Mesothelial cell of epicardium (in vitro differentiated cells): ENCODE results near the gene KRTAP10-1. TPM values are rescaled to one million over a fixed set of nuclear protein-coding genes. Genes with fewer than 3 reads are reported as not detected.

Source experiments
- DNase-seq, 2 experiments: peaks; one replicate each; pipeline ENCODE4 v3.0.0; 2021; ENCODE audit warnings: low spot score in 2 of 2; ENCODE audit not compliant: unreplicated experiment in 2 of 2
- H3K27ac Mint-ChIP-seq: 2 replicates; pipeline ENCODE4 v1.8.0; 2021; ENCODE audit warnings: mixed read lengths
- H3K27me3 Mint-ChIP-seq: 2 replicates; pipeline ENCODE4 v1.8.0; 2021; ENCODE audit warnings: low read depth, mixed read lengths
- H3K36me3 Mint-ChIP-seq: 2 replicates; pipeline ENCODE4 v1.8.0; 2021; ENCODE audit warnings: mixed read lengths
- H3K4me1 Mint-ChIP-seq: 2 replicates; pipeline ENCODE4 v1.8.0; 2021; ENCODE audit warnings: mixed read lengths
- H3K4me3 Mint-ChIP-seq: 2 replicates; pipeline ENCODE4 v1.8.0; 2021; ENCODE audit warnings: mild to moderate bottlenecking, moderate library complexity, mixed read lengths
- H3K9me3 Mint-ChIP-seq: 2 replicates; pipeline ENCODE4 v1.8.0; 2021; ENCODE audit warnings: mixed read lengths
- total RNA-seq: library from RNA; stranded (reverse); gene quantifications from 3 replicates; pipeline ENCODE4 v1.2.1, GENCODE V29; 2021
- TF ChIP-seq, protein P1 (sequence below): fragments of 200-600 bp; sonication (generic); IDR thresholded peaks from one replicate; pipeline ENCODE4 v1.5.0; 2021; ENCODE audit warnings: antibody characterized with exemption; ENCODE audit not compliant: unreplicated experiment

The KRTAP10-1 gene
- total RNA-seq, 1 donor from 2014 or later = not detected

DNA sequence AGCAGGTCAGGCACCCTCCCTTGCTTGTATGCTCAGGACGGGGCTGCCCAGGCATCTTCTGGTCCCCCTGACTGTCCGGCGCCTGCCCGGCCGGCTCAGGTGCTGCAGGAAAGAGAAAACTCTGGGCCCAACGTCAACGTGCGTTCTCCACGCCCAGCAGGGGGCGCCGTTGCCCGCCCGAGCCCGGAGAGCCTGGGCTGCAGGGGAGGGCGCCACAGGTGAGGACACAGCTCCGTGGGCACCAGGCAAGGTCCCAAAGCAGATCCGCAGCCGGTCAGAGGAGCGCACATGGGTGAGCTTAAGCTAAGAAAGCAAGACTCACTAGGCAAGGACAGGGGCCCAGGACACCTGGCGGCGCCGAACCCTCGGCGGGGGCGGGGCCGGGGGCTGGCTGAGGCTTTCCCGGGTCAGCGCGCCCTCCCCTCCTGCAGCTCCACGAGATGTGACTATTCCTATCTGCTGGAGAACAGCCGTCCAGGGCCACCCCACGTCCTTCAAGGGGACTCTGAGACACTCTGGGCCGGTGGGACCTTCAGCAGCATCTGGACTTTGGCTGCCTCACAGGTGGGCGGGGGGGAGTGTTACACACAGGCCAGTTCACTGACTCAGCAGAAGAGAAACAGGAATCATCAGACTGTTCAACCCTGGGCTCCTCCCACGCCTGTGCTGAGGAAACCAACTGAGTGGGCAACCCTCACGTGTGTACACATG lies 29.3 kb downstream of the KRTAP10-1 start:
- Mint-ChIP-seq H3K4me1 (no peaks in the 10 kb centered on the region), H3K4me3 (no peak overlapping the region), H3K9me3 (no peaks in the 10 kb centered on the region), H3K27ac (no peak overlapping the region), H3K36me3 (peaks cover 4% of the 10 kb centered on the region), H3K27me3 (no peaks in the 10 kb centered on the region)
- TF ChIP-seq, protein P1, sequence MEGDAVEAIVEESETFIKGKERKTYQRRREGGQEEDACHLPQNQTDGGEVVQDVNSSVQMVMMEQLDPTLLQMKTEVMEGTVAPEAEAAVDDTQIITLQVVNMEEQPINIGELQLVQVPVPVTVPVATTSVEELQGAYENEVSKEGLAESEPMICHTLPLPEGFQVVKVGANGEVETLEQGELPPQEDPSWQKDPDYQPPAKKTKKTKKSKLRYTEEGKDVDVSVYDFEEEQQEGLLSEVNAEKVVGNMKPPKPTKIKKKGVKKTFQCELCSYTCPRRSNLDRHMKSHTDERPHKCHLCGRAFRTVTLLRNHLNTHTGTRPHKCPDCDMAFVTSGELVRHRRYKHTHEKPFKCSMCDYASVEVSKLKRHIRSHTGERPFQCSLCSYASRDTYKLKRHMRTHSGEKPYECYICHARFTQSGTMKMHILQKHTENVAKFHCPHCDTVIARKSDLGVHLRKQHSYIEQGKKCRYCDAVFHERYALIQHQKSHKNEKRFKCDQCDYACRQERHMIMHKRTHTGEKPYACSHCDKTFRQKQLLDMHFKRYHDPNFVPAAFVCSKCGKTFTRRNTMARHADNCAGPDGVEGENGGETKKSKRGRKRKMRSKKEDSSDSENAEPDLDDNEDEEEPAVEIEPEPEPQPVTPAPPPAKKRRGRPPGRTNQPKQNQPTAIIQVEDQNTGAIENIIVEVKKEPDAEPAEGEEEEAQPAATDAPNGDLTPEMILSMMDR = peak; percentile 93
- DNase-seq = peak; percentile 70 to 85

DNA sequence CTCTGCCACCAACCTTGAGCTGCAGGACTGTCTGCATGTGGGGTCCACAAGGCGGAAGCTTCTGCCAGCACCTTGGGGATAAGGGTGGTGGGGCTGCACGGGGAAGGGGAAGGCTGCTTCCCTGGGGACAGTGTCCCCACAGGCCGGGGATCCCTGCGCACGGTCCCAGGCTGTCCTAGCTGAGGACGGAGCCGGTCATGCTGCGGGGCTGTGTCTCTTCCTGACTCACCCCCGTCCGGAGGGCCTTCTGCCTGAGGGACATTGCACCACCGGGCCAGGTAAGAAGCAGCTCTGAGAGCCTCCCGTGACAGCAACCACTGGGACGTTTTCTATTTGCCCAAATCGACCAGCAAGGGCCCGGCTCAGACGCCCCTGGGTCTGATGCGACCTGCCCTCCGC lies 29.9 kb downstream of the KRTAP10-1 start:
- Mint-ChIP-seq H3K4me1 (no peaks in the 10 kb centered on the region), H3K36me3 (peaks cover 4% of the 10 kb centered on the region), H3K27ac (no peak overlapping the region), H3K27me3 (no peaks in the 10 kb centered on the region), H3K9me3 (no peaks in the 10 kb centered on the region), H3K4me3 (no peak overlapping the region)
- no peak for DNase-seq
- TF ChIP-seq, protein P1 = no peak

DNA sequence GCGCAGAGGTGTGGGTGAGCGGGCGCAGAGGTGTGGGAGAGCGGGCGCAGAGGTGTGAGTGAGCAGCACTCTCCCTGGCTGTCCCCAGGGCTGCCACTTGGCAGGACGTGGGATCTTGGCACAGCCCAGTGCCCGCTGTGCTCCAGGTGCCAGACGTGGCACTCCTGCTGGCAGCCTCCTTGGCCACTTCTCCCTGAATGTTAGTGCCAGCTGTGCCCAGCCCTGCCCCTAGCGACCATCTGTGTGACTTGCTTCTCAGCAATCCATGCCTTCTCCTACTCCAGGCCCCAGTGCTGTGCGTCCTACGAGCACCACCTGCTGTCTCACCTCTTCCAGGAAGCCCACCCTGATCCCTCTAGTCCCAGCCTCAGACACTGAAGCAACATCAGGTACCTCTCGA lies 30.5 kb downstream of the KRTAP10-1 start:
- Mint-ChIP-seq H3K27ac (no peak overlapping the region), H3K4me3 (no peak overlapping the region), H3K36me3 (peaks cover 4% of the 10 kb centered on the region), H3K9me3 (no peaks in the 10 kb centered on the region), H3K4me1 (no peaks in the 10 kb centered on the region), H3K27me3 (no peaks in the 10 kb centered on the region)
- TF ChIP-seq, protein P1 = no peak
- no peak for DNase-seq

DNA sequence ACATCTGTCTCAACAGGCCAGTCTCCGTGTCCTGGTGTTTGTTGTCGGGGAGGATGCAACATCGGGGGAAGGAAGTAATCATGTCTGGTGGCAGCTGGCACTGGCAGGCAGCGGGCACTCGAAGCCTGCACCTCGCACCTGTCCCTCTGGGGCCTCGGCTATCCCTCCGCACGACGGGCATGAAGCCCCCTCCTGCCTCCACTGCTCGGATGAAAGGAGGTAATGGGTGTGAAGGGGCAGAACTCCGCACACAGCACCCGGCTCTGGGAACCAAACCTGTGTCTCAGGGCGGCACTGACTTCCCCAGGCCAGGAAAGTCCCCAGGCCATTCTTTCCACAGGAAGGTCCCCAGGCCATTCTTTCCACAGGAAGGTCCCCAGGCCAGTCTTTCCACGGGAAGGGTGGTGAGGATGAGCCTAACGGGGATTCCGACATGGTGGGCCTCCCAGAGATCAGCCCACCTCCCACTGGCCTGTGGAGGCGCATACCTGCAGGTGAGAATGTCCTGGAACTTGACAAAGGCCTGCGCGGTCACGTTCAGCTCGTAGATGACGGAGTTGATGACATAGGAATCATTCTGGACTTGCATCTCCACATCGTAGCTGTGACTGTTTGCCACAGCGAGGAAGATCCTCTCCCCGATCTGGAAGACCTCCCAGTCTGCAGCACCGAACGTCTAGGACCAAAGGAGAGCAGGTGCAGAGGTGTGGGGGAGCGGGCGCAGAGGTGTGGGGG lies 31.1 kb downstream of the KRTAP10-1 start:
- Mint-ChIP-seq H3K27ac (no peak overlapping the region), H3K27me3 (no peaks in the 10 kb centered on the region), H3K36me3 (peaks cover 4% of the 10 kb centered on the region), H3K4me1 (no peaks in the 10 kb centered on the region), H3K4me3 (no peak overlapping the region), H3K9me3 (no peaks in the 10 kb centered on the region)
- TF ChIP-seq, protein P1 = no peak
- no peak for DNase-seq

DNA sequence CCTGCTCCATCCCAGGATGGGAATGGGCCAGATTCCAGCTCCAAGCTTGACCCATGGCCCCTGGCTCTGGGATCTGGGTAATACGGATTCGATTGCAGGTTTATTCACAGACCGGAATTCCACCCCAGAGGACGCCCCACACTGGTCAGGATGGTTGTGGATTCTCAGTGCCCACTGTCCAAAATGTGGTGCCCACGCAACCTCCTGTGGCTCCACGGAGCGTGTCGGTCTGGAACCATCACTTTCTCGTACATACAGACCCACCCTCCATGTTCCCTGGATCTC lies 31.6 kb downstream of the KRTAP10-1 start:
- Mint-ChIP-seq H3K27ac (no peak overlapping the region), H3K27me3 (no peaks in the 10 kb centered on the region), H3K36me3 (peaks cover 4% of the 10 kb centered on the region), H3K4me3 (no peak overlapping the region), H3K4me1 (no peaks in the 10 kb centered on the region), H3K9me3 (no peaks in the 10 kb centered on the region)
- DNase-seq = no peak
- TF ChIP-seq, protein P1 = no peak
